Peyer's patch (tissue), 4 donors: ENCODE results near the gene GATAD2B.

Source experiments
- POLR2A ChIP-seq, 2 donors: fragments of 450-650 bp; IDR thresholded peaks; one replicate each; pipeline ENCODE4 v1.5.1; 2017; ENCODE audit warnings: antibody characterized with exemption in 2 of 2, mild to moderate bottlenecking in 2 of 2, moderate library complexity in 2 of 2
- TF ChIP-seq, protein P1 (sequence below), 6 experiments: fragments of 450-650 bp in 4 of 6; fragments of 200-600 bp in 2 of 6; sonication (generic) in 1 of 6; IDR thresholded peaks; one replicate each; pipeline ENCODE4 v1.5.1; 2017 to 2019; ENCODE audit warnings: antibody characterized with exemption in 6 of 6, mild to moderate bottlenecking in 3 of 6, moderate library complexity in 1 of 6

GRCh38 chr1:153768316-153769181, 154.2 kb downstream of the GATAD2B start:
- no peak for TF ChIP-seq POLR2A (IDR thresholded peaks at IDR 0.05)
- TF ChIP-seq, protein P1, sequence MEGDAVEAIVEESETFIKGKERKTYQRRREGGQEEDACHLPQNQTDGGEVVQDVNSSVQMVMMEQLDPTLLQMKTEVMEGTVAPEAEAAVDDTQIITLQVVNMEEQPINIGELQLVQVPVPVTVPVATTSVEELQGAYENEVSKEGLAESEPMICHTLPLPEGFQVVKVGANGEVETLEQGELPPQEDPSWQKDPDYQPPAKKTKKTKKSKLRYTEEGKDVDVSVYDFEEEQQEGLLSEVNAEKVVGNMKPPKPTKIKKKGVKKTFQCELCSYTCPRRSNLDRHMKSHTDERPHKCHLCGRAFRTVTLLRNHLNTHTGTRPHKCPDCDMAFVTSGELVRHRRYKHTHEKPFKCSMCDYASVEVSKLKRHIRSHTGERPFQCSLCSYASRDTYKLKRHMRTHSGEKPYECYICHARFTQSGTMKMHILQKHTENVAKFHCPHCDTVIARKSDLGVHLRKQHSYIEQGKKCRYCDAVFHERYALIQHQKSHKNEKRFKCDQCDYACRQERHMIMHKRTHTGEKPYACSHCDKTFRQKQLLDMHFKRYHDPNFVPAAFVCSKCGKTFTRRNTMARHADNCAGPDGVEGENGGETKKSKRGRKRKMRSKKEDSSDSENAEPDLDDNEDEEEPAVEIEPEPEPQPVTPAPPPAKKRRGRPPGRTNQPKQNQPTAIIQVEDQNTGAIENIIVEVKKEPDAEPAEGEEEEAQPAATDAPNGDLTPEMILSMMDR (IDR thresholded peaks at IDR 0.05) = no peak
